ENCODE data around the gene CFAP299. TPM values are rescaled to one million over a fixed set of nuclear protein-coding genes. Genes with fewer than 3 reads are reported as not detected.

CFAP299 gene
- total RNA-seq, 1 experiment from 2014 or later, result not detected

DNA sequence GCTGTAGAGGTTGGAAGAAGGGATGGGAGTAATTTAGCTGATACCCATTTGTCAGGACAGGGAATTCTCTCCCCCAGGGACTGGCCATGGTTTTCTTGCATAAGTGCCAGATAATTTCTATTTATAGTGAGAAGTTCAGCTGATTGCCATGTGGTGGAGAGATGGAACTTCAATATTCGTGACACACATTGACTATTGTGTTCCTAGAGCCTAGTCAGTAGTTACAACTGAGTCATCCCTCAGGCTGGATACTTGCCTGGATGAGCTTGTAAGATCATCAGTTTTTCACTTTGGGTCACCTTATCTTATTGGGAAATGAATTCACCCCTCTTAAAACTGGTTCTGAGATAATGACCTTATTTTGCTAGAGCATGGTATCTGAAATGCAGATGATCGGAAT, 32.2 kb downstream of the CFAP299 start:
- no peaks in the 10 kb centered on the region for H3K36me3 ChIP-seq (ENCODE audit: low read depth)
- TF ChIP-seq, protein P1, sequence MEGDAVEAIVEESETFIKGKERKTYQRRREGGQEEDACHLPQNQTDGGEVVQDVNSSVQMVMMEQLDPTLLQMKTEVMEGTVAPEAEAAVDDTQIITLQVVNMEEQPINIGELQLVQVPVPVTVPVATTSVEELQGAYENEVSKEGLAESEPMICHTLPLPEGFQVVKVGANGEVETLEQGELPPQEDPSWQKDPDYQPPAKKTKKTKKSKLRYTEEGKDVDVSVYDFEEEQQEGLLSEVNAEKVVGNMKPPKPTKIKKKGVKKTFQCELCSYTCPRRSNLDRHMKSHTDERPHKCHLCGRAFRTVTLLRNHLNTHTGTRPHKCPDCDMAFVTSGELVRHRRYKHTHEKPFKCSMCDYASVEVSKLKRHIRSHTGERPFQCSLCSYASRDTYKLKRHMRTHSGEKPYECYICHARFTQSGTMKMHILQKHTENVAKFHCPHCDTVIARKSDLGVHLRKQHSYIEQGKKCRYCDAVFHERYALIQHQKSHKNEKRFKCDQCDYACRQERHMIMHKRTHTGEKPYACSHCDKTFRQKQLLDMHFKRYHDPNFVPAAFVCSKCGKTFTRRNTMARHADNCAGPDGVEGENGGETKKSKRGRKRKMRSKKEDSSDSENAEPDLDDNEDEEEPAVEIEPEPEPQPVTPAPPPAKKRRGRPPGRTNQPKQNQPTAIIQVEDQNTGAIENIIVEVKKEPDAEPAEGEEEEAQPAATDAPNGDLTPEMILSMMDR (conservative IDR thresholded peaks at IDR 0.05), result no peak
- no peak for TF ChIP-seq EZH2 (IDR thresholded peaks at IDR 0.05; ENCODE audit: low read depth)
- H3K9me3 ChIP-seq (ENCODE audit: insufficient read depth, low read depth), result no peaks in the 10 kb centered on the region
- no peak overlapping the region for H2AFZ ChIP-seq
- no peaks in the 10 kb centered on the region for H3K9me2 ChIP-seq (ENCODE audit: insufficient read depth)
- CTCF ChIA-PET, result interaction anchor here (0.6 kb wide), 1 partner anchor 702 kb away, joined by 5 read pairs; no protein-coding TSS in a partner anchor
- H3K27me3 ChIP-seq (ENCODE audit: insufficient read depth, low read depth), result no peaks in the 10 kb centered on the region
- POLR2A ChIA-PET (ENCODE audit: unreplicated experiment), result no interaction called here
- no peaks in the 10 kb centered on the region for H3K79me2 ChIP-seq (ENCODE audit: low read depth)
- no peaks in the 10 kb centered on the region for H4K20me1 ChIP-seq (ENCODE audit: insufficient read depth)
- no peaks in the 10 kb centered on the region for H3F3A ChIP-seq (ENCODE audit: insufficient read depth, low read depth)
- H3K4me1 ChIP-seq (replicated peaks; ENCODE audit: insufficient read depth), result no peaks in the 10 kb centered on the region
- H3K4me2 ChIP-seq, result no peak overlapping the region
- intact Hi-C loops (cut with micrococcal nuclease; ENCODE audit: unreplicated experiment), result loop anchor here (10.0 kb wide), 1 partner anchor 337 kb away; no protein-coding TSS in a partner anchor
- no peak overlapping the region for H3K27ac ChIP-seq
- BruUV-seq (replicated peaks), result no TSS peak
- no peak overlapping the region for H3K4me3 ChIP-seq
- no peak for DNase-seq

DNA sequence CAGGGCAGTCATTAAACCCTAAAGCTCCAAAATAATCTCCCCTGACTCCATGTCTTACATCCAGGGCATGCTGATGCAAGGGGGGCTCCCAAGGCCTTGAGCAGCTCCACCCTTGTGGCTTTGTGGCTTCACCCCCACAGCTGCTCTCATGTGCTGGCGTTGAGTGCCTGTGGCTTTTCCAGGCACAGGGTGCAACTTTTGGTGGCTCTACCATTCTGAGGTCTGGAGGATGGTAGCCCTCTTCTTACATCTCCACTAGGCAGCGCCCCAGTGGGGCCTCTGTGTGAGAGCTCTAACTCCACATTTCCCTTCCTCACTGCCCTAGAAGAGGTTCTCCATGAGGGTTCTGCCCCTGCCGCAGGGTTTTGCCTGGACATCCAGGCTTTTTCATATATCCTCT, 35.1 kb downstream of the CFAP299 start:
- ChIA-PET POLR2A (ENCODE audit: unreplicated experiment) (no interaction called here), CTCF (no interaction called here)
- Histone ChIP-seq H3K27ac (no peak overlapping the region), H3K27me3 (ENCODE audit: insufficient read depth, low read depth) (no peaks in the 10 kb centered on the region), H3K4me2 (no peak overlapping the region), H3K9me3 (ENCODE audit: insufficient read depth, low read depth) (no peaks in the 10 kb centered on the region), H3K79me2 (ENCODE audit: low read depth) (no peaks in the 10 kb centered on the region), H3K9me2 (ENCODE audit: insufficient read depth) (no peaks in the 10 kb centered on the region), H3K36me3 (ENCODE audit: low read depth) (no peaks in the 10 kb centered on the region), H4K20me1 (ENCODE audit: insufficient read depth) (no peaks in the 10 kb centered on the region), H3F3A (ENCODE audit: insufficient read depth, low read depth) (no peaks in the 10 kb centered on the region), H3K4me3 (no peak overlapping the region), H2AFZ (no peak overlapping the region), H3K4me1 (replicated peaks; ENCODE audit: insufficient read depth) (no peaks in the 10 kb centered on the region)
- intact Hi-C loops (cut with micrococcal nuclease; ENCODE audit: unreplicated experiment), result no loop called here
- no peak for DNase-seq
- no peak for TF ChIP-seq EZH2 (IDR thresholded peaks at IDR 0.05; ENCODE audit: low read depth)
- TF ChIP-seq, protein P1 (conservative IDR thresholded peaks at IDR 0.05), result no peak
- no TSS peak for BruUV-seq (replicated peaks)

DNA sequence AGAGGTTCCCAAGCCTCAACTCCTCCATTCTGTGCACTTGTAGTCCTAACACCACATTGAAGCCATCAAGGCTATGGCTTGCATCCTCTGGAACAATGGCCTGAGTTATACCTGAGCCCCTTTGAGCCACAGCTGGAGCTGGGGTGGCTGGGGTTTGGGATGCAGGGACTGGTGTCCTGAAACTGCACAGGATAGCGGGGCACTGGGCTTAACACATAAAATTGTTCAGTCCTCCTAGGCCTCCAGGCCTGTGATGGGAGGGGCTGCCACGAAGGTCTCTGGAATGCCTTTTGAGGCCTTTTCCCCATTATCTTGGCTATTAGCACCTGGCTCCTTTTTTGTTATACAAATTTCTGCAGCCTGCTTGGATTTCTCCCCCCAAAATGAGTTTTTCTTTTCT, 35.5 kb downstream of the CFAP299 start:
- no peaks in the 10 kb centered on the region for H4K20me1 ChIP-seq (ENCODE audit: insufficient read depth)
- no peaks in the 10 kb centered on the region for H3K27me3 ChIP-seq (ENCODE audit: insufficient read depth, low read depth)
- H3K4me1 ChIP-seq (replicated peaks; ENCODE audit: insufficient read depth), result no peaks in the 10 kb centered on the region
- POLR2A ChIA-PET (ENCODE audit: unreplicated experiment), result no interaction called here
- H3K9me3 ChIP-seq (ENCODE audit: insufficient read depth, low read depth), result no peaks in the 10 kb centered on the region
- no peaks in the 10 kb centered on the region for H3K79me2 ChIP-seq (ENCODE audit: low read depth)
- H3K9me2 ChIP-seq (ENCODE audit: insufficient read depth), result no peaks in the 10 kb centered on the region
- no peak overlapping the region for H3K4me3 ChIP-seq
- BruUV-seq (replicated peaks), result no TSS peak
- no peak overlapping the region for H3K4me2 ChIP-seq
- DNase-seq, result no peak
- no peak overlapping the region for H3K27ac ChIP-seq
- intact Hi-C loops (cut with micrococcal nuclease; ENCODE audit: unreplicated experiment), result no loop called here
- no peak overlapping the region for H2AFZ ChIP-seq
- TF ChIP-seq, protein P1 (conservative IDR thresholded peaks at IDR 0.05), result no peak
- no peak for TF ChIP-seq EZH2 (IDR thresholded peaks at IDR 0.05; ENCODE audit: low read depth)
- H3F3A ChIP-seq (ENCODE audit: insufficient read depth, low read depth), result no peaks in the 10 kb centered on the region
- CTCF ChIA-PET, result no interaction called here
- no peaks in the 10 kb centered on the region for H3K36me3 ChIP-seq (ENCODE audit: low read depth)
